Muscle layer of colon (tissue), 2 donors: ENCODE data around the gene SCMH1.
"Not testable (repeated sequence)": the region's sequence is repeated elsewhere in the genome, so short reads cannot be mapped to it uniquely, and the experiment has no call there.

Source experiments
- H3K27ac ChIP-seq: one replicate; pipeline ENCODE4 v1.7.0; 2013; ENCODE audit warnings: low read depth, mild to moderate bottlenecking, low read length, moderate library complexity
- H3K27me3 ChIP-seq, 2 donors: one replicate each; pipeline ENCODE4 v1.7.0; 2013; ENCODE audit warnings: low read length in 2 of 2, mild to moderate bottlenecking in 2 of 2; ENCODE audit not compliant: insufficient read depth in 2 of 2, control insufficient read depth in 1 of 2
- H3K36me3 ChIP-seq: one replicate; pipeline ENCODE4 v1.7.0; 2013; ENCODE audit warnings: mild to moderate bottlenecking, low read length; ENCODE audit not compliant: insufficient read depth
- H3K4me1 ChIP-seq: one replicate; pipeline ENCODE4 v1.7.0; 2013; ENCODE audit warnings: mild to moderate bottlenecking, low read length; ENCODE audit not compliant: insufficient read depth
- H3K4me3 ChIP-seq, 2 donors: one replicate each; pipeline ENCODE4 v1.7.0; 2013; ENCODE audit warnings: low read length in 2 of 2, low read depth in 1 of 2, mild to moderate bottlenecking in 1 of 2, moderate library complexity in 1 of 2
- H3K9ac ChIP-seq: one replicate; pipeline ENCODE4 v1.7.0; 2013; ENCODE audit warnings: low read length
- H3K9me3 ChIP-seq: one replicate; pipeline ENCODE4 v1.7.0; 2013; ENCODE audit warnings: mild to moderate bottlenecking, low read length
- donor health status: abdominal sarcoma.
- donor health status: Adenocarcinoma of cecum.

Gene SCMH1

GRCh38 chr1:41277371-41277975 lies 35.4 kb upstream of the SCMH1 start:
- no peak overlapping the region for H3K4me3 ChIP-seq
- H3K27ac ChIP-seq: no peak overlapping the region
- peaks cover 0 to 3% of the 10 kb centered on the region in 2 donors for H3K27me3 ChIP-seq
- no peaks in the 10 kb centered on the region for H3K36me3 ChIP-seq
- H3K4me1 ChIP-seq: no peaks in the 10 kb centered on the region
- H3K9me3 ChIP-seq: no peaks in the 10 kb centered on the region
- no peak overlapping the region for H3K9ac ChIP-seq

GRCh38 chr1:41275831-41276230 lies 33.7 kb upstream of the SCMH1 start:
- H3K9me3 ChIP-seq: no peaks in the 10 kb centered on the region
- H3K27ac ChIP-seq: no peak overlapping the region
- H3K9ac ChIP-seq: no peak overlapping the region
- no peaks in the 10 kb centered on the region for H3K36me3 ChIP-seq
- peaks cover 0 to 3% of the 10 kb centered on the region in 2 donors for H3K27me3 ChIP-seq
- no peak overlapping the region for H3K4me3 ChIP-seq
- no peaks in the 10 kb centered on the region for H3K4me1 ChIP-seq

- no peak overlapping the region for H3K27ac ChIP-seq
- no peaks in the 10 kb centered on the region for H3K36me3 ChIP-seq
- no peaks in the 10 kb centered on the region for H3K4me1 ChIP-seq
- no peaks in the 10 kb centered on the region for H3K9me3 ChIP-seq
- peaks cover 0 to 3% of the 10 kb centered on the region in 2 donors for H3K27me3 ChIP-seq
- H3K9ac ChIP-seq: no peak overlapping the region
- H3K4me3 ChIP-seq: no peak overlapping the region
These were observed 32.8 kb upstream of the SCMH1 start for GRCh38 chr1:41274752-41275545.

- no peak overlapping the region for H3K27ac ChIP-seq
- H3K9me3 ChIP-seq: no peaks in the 10 kb centered on the region
- H3K36me3 ChIP-seq: no peaks in the 10 kb centered on the region
- peaks cover 0 to 3% of the 10 kb centered on the region in 2 donors for H3K27me3 ChIP-seq
- H3K9ac ChIP-seq: no peak overlapping the region
- no peak overlapping the region for H3K4me3 ChIP-seq
- H3K4me1 ChIP-seq: no peaks in the 10 kb centered on the region
These were observed 30.5 kb upstream of the SCMH1 start for GRCh38 chr1:41272601-41273000.

- H3K27me3 ChIP-seq: no peaks in the 10 kb centered on the region
- H3K36me3 ChIP-seq: no peaks in the 10 kb centered on the region
- H3K27ac ChIP-seq: no peak overlapping the region
- H3K4me3 ChIP-seq: no peak overlapping the region
- no peak overlapping the region for H3K9ac ChIP-seq
- no peaks in the 10 kb centered on the region for H3K9me3 ChIP-seq
- H3K4me1 ChIP-seq: no peaks in the 10 kb centered on the region
These were observed 26.2 kb upstream of the SCMH1 start for GRCh38 chr1:41268154-41268770.

GRCh38 chr1:41261926-41262618 lies 20.0 kb upstream of the SCMH1 start:
- Histone ChIP-seq H3K36me3 (no peaks in the 10 kb centered on the region), H3K9me3 (no peaks in the 10 kb centered on the region), H3K9ac (no peak overlapping the region), H3K4me3 (no peak overlapping the region), H3K4me1 (no peaks in the 10 kb centered on the region), H3K27me3 (no peaks in the 10 kb centered on the region), H3K27ac (no peak overlapping the region)

GRCh38 chr1:41260768-41261167 lies 18.7 kb upstream of the SCMH1 start:
- no peak overlapping the region for H3K9ac ChIP-seq
- H3K27ac ChIP-seq: no peak overlapping the region
- H3K4me1 ChIP-seq: no peaks in the 10 kb centered on the region
- H3K4me3 ChIP-seq: no peak overlapping the region
- H3K36me3 ChIP-seq: no peaks in the 10 kb centered on the region
- H3K27me3 ChIP-seq: no peaks in the 10 kb centered on the region
- H3K9me3 ChIP-seq: no peaks in the 10 kb centered on the region

GRCh38 chr1:41259221-41259620 lies 17.1 kb upstream of the SCMH1 start:
- no peak overlapping the region for H3K4me3 ChIP-seq
- no peaks in the 10 kb centered on the region for H3K9me3 ChIP-seq
- H3K27ac ChIP-seq: no peak overlapping the region
- no peaks in the 10 kb centered on the region for H3K36me3 ChIP-seq
- H3K4me1 ChIP-seq: no peaks in the 10 kb centered on the region
- H3K27me3 ChIP-seq: no peaks in the 10 kb centered on the region
- H3K9ac ChIP-seq: no peak overlapping the region

GRCh38 chr1:41255978-41256377 lies 13.9 kb upstream of the SCMH1 start:
- Histone ChIP-seq H3K9ac (no peak overlapping the region), H3K27me3 (no peaks in the 10 kb centered on the region), H3K27ac (no peak overlapping the region), H3K9me3 (no peaks in the 10 kb centered on the region), H3K36me3 (no peaks in the 10 kb centered on the region), H3K4me3 (no peak overlapping the region), H3K4me1 (no peaks in the 10 kb centered on the region)

- not testable (repeated sequence) for H3K4me1 ChIP-seq, H3K27me3 ChIP-seq, H3K9ac ChIP-seq, H3K27ac ChIP-seq, H3K4me3 ChIP-seq, H3K9me3 ChIP-seq, H3K36me3 ChIP-seq
These were observed 9.0 kb upstream of the SCMH1 start for GRCh38 chr1:41251120-41251519.

- Histone ChIP-seq H3K9me3 (no peaks in the 10 kb centered on the region), H3K27me3 (no peaks in the 10 kb centered on the region), H3K4me3 (no peak overlapping the region), H3K27ac (no peak overlapping the region), H3K36me3 (no peaks in the 10 kb centered on the region), H3K9ac (no peak overlapping the region), H3K4me1 (peaks cover 12% of the 10 kb centered on the region)
These were observed 7.2 kb upstream of the SCMH1 start for GRCh38 chr1:41249319-41249718.
